NK-92 (cell line): ENCODE data around the gene PSPN.

Experiments
- DNase-seq: peaks from one replicate; lab custom pipeline; 2025; ENCODE audit not compliant: unreplicated experiment; lab: John Stamatoyannopoulos, UW

The PSPN gene

GRCh38 chr19:6333439-6333838 is 42.3 kb downstream of the PSPN start, which contains the start of gene ACER1:
Gene ACER1, minus strand, starts transcription at chr19:6333612. Its CDS starts 61 bp downstream, at chr19:6333551.
- no peak for DNase-seq

DNA sequence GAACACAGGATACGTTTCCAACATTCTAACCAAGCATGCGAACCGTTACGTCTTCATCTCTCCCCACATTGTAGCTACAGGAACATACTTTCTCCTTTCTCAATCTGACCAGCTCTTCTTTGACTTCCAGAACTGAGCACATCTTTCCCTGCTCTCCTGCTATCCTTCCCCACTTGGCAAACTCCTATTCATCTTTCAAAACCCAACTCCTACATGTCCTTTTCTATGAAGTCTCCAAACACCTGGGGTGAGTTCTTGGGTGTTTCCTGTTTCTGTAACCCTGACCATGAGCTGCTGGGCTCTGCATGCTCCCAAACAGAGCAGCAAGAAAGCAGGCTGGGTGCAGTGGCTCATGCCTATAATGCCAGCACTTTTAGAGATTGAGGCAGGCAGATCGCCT is 48.9 kb downstream of the PSPN start:
- DNase-seq: no peak

- DNase-seq: no peak
Observed at GRCh38 chr19:6325614-6326013, 50.1 kb downstream of the PSPN start.
